C4-2B (cell line): ENCODE data around the gene SLC39A6.

ENCODE experiments used
- ZFX ChIP-seq: fragments of 450-650 bp; IDR thresholded peaks from 2 replicates; pipeline ENCODE4 v1.6.1; 2017
- TF ChIP-seq, protein P1 (sequence below): fragments of 450-650 bp; conservative IDR thresholded peaks from 2 replicates; pipeline ENCODE4 v1.5.1; 2017; ENCODE audit warnings: mild to moderate bottlenecking

DNA sequence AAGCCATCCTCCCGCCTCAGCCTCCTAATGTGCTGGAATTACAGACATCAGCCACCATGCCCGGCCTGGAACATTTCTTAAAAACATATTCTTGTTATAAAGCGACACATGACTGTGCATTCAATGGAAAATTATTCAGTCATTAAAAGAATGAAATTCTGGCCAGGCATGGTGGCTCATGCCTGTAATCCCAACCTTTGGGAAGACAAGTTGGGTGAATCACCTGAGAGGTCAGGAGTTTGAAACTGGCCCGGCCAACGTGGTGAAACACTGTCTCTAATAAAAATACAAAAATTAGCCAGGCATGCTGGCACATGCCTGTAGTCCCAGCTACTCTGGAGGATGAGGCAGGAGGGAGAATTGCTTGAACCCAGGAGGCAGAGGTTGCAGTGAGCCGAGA lies 40.1 kb downstream of the SLC39A6 start:
- TF ChIP-seq, protein P1, sequence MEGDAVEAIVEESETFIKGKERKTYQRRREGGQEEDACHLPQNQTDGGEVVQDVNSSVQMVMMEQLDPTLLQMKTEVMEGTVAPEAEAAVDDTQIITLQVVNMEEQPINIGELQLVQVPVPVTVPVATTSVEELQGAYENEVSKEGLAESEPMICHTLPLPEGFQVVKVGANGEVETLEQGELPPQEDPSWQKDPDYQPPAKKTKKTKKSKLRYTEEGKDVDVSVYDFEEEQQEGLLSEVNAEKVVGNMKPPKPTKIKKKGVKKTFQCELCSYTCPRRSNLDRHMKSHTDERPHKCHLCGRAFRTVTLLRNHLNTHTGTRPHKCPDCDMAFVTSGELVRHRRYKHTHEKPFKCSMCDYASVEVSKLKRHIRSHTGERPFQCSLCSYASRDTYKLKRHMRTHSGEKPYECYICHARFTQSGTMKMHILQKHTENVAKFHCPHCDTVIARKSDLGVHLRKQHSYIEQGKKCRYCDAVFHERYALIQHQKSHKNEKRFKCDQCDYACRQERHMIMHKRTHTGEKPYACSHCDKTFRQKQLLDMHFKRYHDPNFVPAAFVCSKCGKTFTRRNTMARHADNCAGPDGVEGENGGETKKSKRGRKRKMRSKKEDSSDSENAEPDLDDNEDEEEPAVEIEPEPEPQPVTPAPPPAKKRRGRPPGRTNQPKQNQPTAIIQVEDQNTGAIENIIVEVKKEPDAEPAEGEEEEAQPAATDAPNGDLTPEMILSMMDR: no peak
- TF ChIP-seq ZFX: no peak
